Measurements from ENCODE around the gene RHOF. TPM values are rescaled to one million over a fixed set of nuclear protein-coding genes. Genes with fewer than 3 reads are reported as not detected.

The RHOF gene, protein sequence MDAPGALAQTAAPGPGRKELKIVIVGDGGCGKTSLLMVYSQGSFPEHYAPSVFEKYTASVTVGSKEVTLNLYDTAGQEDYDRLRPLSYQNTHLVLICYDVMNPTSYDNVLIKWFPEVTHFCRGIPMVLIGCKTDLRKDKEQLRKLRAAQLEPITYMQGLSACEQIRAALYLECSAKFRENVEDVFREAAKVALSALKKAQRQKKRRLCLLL
- total RNA-seq: 41.0 TPM
- long read RNA-seq, transcript RHOF-204 (4 exons, 699 nt): minor isoform, 10 of 120 reads
- long read RNA-seq, transcript RHOF-201 (5 exons, 3,009 nt): major isoform, 86 of 120 reads
- long read RNA-seq, partial matches to known transcripts: 7 of 120 reads
- long read RNA-seq, other reads (novel, unspliced or antisense): 16 of 120 reads

DNA sequence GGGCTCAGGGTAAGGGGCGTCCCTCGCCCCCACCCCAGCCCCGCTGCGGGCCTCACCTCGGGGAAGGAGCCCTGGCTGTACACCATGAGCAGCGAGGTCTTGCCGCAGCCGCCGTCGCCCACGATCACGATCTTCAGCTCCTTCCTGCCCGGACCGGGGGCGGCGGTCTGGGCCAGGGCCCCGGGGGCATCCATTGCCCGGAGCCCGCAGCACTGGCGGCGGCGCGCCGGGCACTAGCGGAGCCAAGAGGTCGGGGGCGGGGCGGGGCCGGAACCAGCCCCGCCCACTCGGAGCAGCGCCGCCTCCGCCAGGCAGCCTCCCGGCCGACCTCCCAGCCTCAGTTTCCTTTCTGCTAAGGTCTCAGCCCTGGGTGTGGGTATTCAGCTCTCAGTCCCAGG is at the start of gene RHOF:
Gene RHOF (minus strand): TSS at position 249 of the 398 bp plus-strand sequence. CDS start 55 bp downstream, at position 194.
- no peaks in the 10 kb centered on the region for H3K9me3 ChIP-seq
- H3K4me1 ChIP-seq: peaks cover 86% of the 10 kb centered on the region
- H3K27ac ChIP-seq: peak within 1 kb of the TSS; percentile 80
- ATAC-seq: peak; percentile 49
- peak within 1 kb of the TSS; percentile 66 for H3K4me3 ChIP-seq
- no peaks in the 10 kb centered on the region for H3K27me3 ChIP-seq
- TF ChIP-seq, protein P1, sequence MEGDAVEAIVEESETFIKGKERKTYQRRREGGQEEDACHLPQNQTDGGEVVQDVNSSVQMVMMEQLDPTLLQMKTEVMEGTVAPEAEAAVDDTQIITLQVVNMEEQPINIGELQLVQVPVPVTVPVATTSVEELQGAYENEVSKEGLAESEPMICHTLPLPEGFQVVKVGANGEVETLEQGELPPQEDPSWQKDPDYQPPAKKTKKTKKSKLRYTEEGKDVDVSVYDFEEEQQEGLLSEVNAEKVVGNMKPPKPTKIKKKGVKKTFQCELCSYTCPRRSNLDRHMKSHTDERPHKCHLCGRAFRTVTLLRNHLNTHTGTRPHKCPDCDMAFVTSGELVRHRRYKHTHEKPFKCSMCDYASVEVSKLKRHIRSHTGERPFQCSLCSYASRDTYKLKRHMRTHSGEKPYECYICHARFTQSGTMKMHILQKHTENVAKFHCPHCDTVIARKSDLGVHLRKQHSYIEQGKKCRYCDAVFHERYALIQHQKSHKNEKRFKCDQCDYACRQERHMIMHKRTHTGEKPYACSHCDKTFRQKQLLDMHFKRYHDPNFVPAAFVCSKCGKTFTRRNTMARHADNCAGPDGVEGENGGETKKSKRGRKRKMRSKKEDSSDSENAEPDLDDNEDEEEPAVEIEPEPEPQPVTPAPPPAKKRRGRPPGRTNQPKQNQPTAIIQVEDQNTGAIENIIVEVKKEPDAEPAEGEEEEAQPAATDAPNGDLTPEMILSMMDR (IDR thresholded peaks at IDR 0.05): no peak
- intact Hi-C loops (cut with DNase I): no loop called here
- peak; percentile 86 for DNase-seq
- peaks cover 17% of the 10 kb centered on the region for H3K36me3 ChIP-seq

DNA sequence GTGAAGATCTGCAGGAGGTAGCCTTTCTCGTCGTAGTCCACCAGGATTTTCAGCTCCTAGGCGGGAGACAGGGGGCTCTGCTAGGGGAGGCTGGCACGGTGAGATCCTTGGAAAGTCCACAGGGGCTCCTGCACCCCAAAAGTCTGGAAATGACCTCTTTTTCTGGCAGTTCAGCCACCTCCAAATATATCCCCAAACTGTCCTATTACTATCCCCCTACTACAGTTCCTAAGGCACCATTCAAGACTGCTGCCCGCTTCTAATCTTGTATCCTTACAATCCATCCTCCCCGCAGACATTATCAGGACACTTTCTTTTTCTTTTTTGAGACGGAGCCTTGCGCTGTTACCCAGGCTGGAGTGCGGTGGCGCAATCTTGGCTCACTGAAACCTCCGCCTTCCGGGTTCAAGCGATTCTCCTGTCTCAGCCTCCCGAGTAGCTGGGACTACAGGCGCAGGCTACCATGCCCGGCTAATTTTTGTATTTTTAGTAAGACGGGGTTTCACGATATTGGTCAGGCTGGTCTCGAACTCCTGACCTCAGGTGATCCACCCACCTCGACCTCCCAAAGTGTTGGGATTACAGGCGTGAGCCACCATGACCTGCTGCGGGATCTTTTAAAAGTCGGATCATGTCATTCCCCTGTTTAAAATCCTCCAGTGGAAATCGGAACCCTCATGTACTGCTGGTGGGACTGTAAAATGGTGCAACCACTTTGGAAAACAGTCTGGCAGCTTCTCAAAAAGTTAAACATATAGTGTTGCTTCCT is 46.7 kb upstream of the RHOF start:
- Histone ChIP-seq H3K27me3 (no peaks in the 10 kb centered on the region), H3K36me3 (no peaks in the 10 kb centered on the region), H3K27ac (peak overlapping the region; percentile 75), H3K9me3 (no peaks in the 10 kb centered on the region), H3K4me3 (peak overlapping the region; percentile 71), H3K4me1 (peaks cover 6% of the 10 kb centered on the region)
- ATAC-seq (no peak), DNase-seq (no peak)
- intact Hi-C loops (cut with DNase I): no loop called here
- TF ChIP-seq, protein P1 (IDR thresholded peaks at IDR 0.05): no peak

DNA sequence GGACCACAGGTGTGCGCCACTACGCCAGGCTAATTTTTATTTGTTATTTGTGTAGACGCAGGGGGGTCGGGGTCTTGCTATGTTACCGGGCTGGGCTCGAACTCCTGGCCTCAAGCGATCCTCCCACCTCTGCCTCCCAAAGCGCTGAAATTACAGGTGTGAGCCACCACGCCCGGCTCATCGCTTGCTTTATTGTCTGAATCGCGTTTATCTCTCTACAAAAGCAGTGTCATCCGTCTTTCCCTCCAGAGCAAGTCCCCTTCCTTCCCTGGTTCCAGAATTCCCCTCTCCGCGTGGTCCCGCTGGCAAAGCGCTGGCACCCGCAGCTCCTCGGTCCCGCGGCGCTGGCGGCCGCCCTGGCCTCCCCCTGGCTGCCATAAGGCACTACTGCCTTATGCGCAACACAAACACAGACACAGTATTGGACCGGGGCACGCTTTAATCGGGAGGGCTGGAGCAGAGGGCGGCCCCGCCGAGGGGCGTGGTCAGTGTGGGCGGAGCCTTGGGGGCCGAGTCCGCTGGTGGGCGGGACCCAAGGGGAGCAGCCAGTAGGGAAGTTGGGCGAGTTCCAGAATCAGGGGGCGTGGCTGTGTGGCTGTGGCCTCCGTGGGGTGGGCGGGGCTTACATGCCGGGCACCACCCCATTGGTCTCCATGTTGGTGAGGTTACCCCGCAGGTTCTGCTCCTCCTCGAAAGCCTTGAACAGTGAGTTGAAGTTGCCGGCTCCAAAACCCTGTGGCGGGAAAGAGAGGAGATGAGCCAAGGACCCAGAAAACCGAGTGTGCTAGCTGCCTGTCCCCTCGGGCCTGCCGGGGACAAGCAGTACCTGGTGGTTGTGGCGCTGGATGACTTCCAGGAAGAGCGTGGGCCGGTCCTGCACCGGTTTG is 45.9 kb upstream of the RHOF start:
- peak; percentile 100 for ATAC-seq
- H3K9me3 ChIP-seq: no peaks in the 10 kb centered on the region
- H3K36me3 ChIP-seq: no peaks in the 10 kb centered on the region
- H3K4me3 ChIP-seq: peak overlapping the region; percentile 71
- intact Hi-C loops (cut with DNase I): no loop called here
- TF ChIP-seq, protein P1 (IDR thresholded peaks at IDR 0.05): peak; percentile 59
- H3K27ac ChIP-seq: peak overlapping the region; percentile 75
- H3K27me3 ChIP-seq: no peaks in the 10 kb centered on the region
- peak; percentile 100 for DNase-seq
- peaks cover 6% of the 10 kb centered on the region for H3K4me1 ChIP-seq

DNA sequence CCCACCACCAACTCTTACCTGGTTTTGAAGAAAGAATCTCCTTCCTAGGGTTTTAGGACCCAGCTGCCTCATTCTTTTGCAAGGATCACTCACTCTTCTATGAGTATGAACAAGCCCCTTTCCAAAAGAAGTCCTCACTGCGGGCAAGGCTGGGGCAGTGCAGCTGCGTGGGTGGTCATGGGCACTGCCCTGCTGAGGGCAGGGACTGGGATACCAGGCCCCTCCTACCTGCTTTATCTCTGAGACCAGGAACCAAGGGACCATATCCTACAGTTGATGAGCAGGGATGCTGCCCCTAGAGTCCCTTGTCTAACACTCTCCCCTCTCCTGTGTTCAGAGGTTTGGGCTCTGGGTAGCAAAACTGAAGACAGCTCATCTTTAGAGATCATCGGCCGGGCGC is 44.6 kb upstream of the RHOF start:
- no peak for DNase-seq
- Histone ChIP-seq H3K4me1 (peaks cover 6% of the 10 kb centered on the region), H3K9me3 (no peaks in the 10 kb centered on the region), H3K27ac (no peak overlapping the region), H3K4me3 (no peak overlapping the region), H3K36me3 (no peaks in the 10 kb centered on the region), H3K27me3 (no peaks in the 10 kb centered on the region)
- ATAC-seq: no peak
- TF ChIP-seq, protein P1 (IDR thresholded peaks at IDR 0.05): no peak
- intact Hi-C loops (cut with DNase I): no loop called here

DNA sequence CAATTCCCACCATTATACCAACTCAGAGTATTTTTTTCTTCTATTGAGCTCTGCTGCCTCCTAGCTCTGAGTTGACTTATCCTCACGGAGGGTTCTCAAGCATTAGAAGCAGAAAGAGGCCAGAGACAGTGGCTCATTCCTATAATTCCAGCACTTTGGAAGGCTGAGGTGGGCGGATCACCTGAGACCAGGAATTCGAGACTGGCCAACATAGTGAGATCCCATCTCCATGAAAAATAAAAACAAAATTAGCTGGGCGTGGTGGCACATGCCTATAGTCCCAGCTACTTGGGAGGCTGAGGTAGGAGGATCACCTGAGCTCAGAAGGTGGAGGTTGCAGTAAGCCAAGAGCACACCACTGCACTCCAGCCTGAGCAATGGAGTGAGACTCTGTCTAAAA is 44.2 kb upstream of the RHOF start:
- DNase-seq: no peak
- intact Hi-C loops (cut with DNase I): no loop called here
- TF ChIP-seq, protein P1 (IDR thresholded peaks at IDR 0.05): no peak
- Histone ChIP-seq H3K27me3 (no peaks in the 10 kb centered on the region), H3K9me3 (no peaks in the 10 kb centered on the region), H3K4me3 (no peak overlapping the region), H3K27ac (no peak overlapping the region), H3K36me3 (peaks cover under 1% of the 10 kb centered on the region), H3K4me1 (peaks cover 6% of the 10 kb centered on the region)
- no peak for ATAC-seq
